GM21529 (cell line): ENCODE measurements around the gene TTLL9.

Experiments
- ATAC-seq: cut with Tn5 transposase; IDR thresholded peaks from one replicate; pipeline ENCODE4 v1.9.1; 2021; ENCODE audit not compliant: unreplicated experiment

TTLL9 gene

DNA sequence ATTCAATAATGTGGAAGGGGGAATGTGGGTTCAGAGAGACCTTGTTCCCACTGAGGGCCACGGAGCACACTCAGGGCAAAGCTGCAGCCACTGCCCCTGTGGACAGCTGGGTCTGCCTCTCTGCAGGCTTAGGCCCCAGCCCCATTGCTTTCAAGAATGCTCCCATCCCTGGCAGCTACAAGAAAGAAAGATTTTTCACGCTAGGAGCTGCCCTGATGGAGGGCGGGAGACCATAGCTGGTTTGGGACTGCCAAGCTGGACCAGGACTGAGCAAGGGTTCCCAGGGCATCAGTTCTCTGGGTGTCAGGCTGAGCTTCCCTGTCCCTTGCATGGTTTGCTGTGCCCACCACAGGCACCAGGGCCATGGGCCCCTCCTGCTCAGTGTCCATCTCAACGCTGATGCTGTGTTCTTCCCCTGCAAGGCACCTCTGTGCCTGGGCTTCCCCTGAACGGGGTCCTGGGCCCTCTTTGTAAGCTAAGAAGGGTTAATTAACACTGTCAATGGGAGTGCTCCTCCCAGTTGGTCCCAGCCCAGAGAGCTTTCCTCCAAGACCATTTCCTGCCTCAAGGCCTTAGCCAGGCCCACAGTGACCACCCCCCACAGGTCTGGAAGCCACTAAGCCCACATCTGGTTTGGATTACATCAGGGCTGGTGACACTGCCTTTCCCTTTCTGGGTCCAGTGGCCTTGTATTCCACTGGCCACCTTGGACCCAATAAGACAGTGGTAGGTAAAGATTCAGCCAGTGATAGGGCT lies 33.4 kb upstream of the TTLL9 start:
- no peak for ATAC-seq

- ATAC-seq = no peak
Observed at GRCh38 chr20:31837896-31838397, 32.5 kb upstream of the TTLL9 start.

GRCh38 chr20:31838646-31839292 lies 31.7 kb upstream of the TTLL9 start:
- no peak for ATAC-seq

GRCh38 chr20:31839782-31840487 lies 30.5 kb upstream of the TTLL9 start:
- no peak for ATAC-seq

DNA sequence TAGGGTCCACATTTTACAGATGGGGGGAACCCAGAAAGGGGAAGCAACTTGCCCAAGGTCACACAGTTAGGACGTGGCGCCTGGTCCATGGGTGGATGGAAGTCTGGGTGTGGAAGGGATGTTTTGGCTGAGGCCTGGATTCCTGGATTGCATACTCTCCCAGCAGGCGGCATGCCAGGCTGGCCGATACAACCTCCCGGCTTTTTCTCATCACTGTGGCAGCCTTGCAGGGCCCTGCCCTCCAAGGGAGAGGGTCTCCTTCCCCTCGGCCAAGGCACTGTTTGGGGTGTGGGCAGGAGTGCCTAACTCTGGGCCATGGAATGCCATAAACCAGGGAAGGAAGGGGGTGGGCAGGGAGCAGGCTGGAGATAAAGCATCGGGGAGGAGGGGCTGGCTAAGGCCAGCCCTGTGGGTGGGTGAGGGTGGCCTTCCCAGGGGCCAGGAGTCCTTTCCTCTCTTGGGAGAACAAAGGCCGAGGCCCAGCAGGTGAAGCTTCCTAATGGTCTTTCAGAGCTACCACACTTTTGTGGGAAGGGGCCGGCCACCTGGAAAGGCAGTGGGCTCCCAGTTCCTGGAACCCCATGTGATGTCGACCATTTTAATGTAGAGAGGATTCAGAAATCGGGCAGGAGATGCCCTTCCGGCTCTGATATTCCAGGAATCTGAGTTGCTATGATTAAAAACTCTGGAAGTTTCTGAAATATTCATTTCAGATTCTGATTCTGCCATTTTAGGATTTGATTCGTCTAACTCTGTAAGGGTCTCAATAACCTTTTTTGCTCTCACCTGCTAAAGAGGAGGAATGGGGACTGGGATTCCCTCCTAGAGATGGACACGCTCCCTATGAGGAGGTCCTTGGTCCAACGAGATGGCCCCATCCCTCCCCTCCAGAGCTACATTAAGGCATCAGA lies 29.3 kb upstream of the TTLL9 start:
- no peak for ATAC-seq

- ATAC-seq = no peak
Observed at GRCh38 chr20:31841928-31842327, 28.5 kb upstream of the TTLL9 start.

DNA sequence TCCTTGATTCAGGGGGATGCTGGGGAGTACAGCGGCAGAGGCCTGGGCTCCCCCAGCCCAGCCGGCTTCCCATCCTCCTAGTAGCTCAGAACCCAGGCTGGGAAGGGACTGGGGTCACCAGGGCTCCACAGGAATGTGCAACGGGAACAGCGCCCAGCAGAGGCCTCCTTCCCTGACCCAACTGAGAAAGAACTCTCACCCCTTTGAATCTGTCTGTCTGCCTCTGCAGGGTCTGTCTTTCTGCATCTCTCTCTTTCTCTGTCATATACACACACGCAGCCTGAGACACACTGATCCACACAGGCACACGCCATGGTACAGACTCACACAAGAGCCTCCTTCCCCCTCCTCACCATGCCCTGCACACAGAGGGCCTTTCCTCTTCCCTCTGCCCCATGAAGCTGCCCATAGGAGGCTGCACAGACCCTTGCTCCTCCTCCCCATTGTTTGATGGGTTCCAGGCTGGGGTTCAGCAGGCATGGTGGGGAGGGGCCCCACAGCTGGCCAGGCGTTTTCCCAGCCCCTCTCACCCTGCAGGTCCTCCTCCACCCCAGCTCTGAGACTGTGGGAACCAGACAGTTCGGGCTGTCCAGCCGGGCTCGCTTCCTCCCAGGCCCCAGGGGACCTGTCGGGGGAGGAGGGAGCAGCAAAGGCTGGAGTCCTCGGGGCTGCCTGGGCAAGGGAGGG lies 27.8 kb upstream of the TTLL9 start:
- no peak for ATAC-seq

GRCh38 chr20:31843288-31843687 lies 27.1 kb upstream of the TTLL9 start:
- ATAC-seq = no peak

DNA sequence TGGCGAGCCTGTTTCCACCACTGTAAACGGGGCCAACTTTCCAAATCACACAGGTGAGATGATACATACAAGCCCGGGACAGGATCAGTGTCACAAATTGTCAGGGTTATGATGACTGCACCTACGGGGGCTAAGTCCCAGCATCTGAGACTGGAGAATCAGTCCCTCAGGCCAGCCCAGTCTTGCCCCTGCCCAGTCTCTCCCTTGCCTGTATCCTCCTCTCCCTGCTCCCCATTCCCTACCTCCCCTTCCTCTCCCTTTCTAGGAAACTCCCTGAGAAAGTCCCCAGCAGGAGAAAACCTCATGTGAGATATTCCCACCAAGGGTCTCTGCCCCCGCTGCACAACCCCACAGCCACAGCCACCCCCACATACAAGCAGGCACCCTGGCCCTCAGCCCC lies 26.6 kb upstream of the TTLL9 start:
- ATAC-seq = no peak

DNA sequence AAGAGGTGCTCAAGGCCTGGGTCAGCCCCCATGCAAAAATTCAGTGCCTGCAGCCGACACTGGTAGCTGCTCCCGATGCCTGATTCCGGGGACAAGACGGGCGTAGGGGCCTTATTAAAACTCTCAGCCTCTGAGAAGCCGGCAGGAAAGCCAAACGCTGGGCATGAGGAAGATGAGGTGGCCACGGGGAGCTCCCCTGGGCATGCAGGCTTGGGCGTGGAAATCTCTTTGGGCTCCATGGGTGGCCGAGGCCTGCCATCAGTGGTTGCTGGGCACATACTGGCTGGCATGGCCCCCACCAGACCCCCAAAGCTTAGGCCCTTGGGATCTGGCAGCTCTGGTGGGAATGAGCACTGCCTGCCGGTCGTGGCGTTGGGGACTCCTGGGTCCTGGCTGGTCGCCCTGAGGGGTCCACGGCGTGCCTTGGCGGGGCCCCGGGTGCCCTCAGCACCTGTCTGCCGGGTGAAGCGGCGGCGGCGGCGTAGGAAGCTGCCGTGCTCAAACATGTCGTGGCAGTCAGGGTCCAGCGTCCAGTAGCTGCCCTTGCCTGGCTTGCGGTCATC lies 25.6 kb upstream of the TTLL9 start:
- ATAC-seq = no peak

DNA sequence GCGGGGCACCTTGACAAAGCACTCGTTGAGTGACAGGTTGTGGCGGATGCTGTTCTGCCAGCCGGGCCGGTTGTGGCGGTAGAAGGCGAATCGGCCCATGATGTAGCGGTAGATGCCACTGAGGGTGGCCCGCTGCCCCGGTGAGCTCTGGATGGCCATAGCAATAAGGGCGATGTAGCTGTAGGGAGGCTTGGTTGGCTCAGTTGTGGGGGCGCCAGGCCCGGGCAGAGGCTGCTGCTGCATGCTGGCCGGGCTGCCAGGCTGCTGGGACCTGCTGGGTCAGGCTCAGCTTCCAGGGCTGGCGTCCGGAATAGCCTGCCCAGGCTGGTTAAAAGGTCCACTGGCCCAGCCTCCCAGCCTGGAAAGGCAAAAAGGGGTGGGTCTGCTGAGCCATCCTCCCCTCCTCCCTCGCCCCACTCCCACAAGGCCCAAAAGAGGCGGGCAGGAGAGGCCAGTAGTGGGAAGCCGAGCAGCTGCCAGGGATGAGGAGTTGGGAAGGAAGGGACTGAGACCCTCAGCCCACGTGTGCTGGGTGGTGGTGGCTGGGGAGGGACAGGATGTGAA lies 25.1 kb upstream of the TTLL9 start, which contains the start of gene FOXS1:
TSS of gene FOXS1 (minus strand) at position 305 of the 564 bp plus-strand sequence. CDS start at position 243, 62 bp downstream.
- no peak for ATAC-seq

- no peak for ATAC-seq
Observed at GRCh38 chr20:31846793-31847138, 23.7 kb upstream of the TTLL9 start.

- no peak for ATAC-seq
Observed at GRCh38 chr20:31848088-31848999, 22.1 kb upstream of the TTLL9 start.

DNA sequence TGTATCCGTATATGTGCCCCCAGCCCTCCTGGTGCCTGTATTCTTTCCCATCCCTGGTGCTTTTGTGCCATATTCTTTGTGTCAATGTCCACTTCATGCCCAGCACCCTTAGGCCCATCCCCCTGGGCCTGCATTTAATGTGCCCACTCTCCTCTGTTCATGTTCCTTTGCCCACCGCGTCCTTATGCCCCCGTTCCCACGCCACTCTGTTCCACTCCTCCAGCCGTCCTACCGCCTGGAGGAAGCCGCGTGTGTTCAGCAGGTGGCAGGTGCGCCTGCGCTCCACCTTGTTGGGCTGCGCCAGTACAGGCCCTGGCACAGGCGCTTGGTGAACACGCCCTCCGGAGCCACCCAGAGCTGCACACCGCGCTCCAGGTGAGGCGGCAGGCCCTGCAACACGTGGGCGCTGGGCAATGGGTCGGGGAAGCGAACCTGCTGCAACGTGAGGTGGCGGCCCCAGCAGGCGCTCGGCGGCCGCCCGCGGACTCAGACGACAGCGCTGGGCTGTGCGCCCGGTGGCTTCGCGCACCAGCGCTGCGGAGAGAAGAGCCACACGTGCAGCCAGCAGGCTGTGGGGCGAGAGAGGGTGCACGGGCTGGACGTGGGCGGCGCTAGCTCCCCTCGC lies 21.0 kb upstream of the TTLL9 start:
- no peak for ATAC-seq

DNA sequence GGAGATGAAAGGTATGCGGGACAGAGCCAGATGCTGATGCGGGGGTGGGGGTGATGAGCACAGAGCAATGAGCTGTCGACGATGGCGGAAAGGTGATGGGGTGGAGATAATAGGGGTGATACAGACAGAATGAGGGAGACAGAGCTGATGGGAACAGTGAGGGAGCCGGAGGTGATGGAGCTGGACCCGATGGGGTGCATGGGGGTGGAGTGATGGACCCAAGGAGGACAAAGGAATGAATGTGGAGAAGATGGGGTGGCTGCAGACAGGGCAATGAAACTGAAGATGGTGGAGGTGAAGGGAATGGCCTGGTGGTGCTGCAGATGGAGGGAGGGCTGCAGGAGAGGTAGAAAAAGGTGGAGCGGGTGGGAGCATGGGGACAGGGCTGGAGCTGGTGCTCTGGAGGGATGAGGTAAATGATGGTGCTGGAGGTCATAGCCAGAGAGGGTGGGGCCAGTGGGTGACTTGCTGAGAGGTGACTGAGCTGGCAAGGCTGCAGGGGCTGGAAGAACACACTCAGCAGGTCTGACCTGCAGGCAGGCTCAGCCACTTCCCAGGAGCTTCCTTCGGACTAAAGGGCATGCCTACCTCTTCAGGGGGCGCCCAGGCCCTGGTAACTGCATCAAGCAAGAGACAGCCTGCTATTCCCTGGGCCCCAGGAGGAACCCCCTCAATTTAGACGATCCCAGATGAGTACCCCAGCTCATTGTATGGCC lies 19.0 kb upstream of the TTLL9 start:
- ATAC-seq = no peak

DNA sequence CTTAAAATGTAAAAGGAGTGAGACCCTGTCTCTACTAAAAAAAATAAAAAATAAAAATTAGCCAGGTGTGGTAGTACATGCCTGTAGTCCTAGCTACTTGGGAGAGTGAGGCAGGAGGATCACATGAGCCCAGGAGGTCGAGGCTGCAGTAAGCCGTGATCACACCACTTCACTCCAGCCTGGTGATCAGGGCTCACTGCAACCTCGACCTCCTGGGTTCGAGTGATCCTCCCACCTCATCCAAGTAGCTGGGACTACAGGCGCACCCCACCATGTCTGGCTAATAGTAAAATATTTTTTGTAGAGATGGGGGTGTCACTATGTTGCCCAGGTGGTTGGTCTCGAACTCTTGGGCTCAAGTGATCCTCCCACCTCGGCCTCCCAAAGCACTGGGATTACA lies 17.0 kb upstream of the TTLL9 start:
- ATAC-seq = no peak

- no peak for ATAC-seq
Observed at GRCh38 chr20:31856516-31856915, 13.9 kb upstream of the TTLL9 start.
